ENCODE results near the gene CEP85. TPM values are rescaled to one million over a fixed set of nuclear protein-coding genes. Genes with fewer than 3 reads are reported as not detected.

CEP85 gene
- total and polyA plus RNA-seq, 9 of the 15 experiments (the other 6 are each of a cell fraction or from before 2014, with no cell fraction given), result 42.1 to 140 (median 92.6) TPM

- TF ChIP-seq ZNF445 (CRISPR knock-in tag; IDR thresholded peaks at IDR 0.05; ENCODE audit: low read depth) (no peak), XRCC5 (IDR thresholded peaks at IDR 0.05; ENCODE audit: low read depth, low read length) (0 out of 2 replicates have a peak, but pooled peaks have one; percentile 44), FIP1L1 (IDR thresholded peaks at IDR 0.05; ENCODE audit: low read depth, low read length, poor library complexity, severe bottlenecking) (no peak), NR0B1 (IDR thresholded peaks at IDR 0.05; ENCODE audit: partially characterized antibody) (no peak), POLR2B (IDR thresholded peaks at IDR 0.05; ENCODE audit: low read depth, partially characterized antibody) (no peak), NFE2 (IDR thresholded peaks at IDR 0.05; ENCODE audit: low read depth) (peak; percentile 94), ZFPM2 (CRISPR knock-in tag; IDR thresholded peaks at IDR 0.05) (no peak), ZNF3 (CRISPR knock-in tag; IDR thresholded peaks at IDR 0.05) (no peak), STAT6 (CRISPR knock-in tag; IDR thresholded peaks at IDR 0.05) (peak; percentile 60), ZNF436 (CRISPR knock-in tag; IDR thresholded peaks at IDR 0.05) (no peak), ZBTB26 (CRISPR knock-in tag; IDR thresholded peaks at IDR 0.05) (no peak; the same call in 1 of the 2 replicates), GATAD2A (IDR thresholded peaks at IDR 0.05) (peak; percentile 35), USF1 (CRISPR knock-in tag; IDR thresholded peaks at IDR 0.05) (peak; percentile 77), NFATC3 (IDR thresholded peaks at IDR 0.05) (no peak), NR2C2 (CRISPR knock-in tag; IDR thresholded peaks at IDR 0.05) (peak; percentile 82), NR2C2 (tag; IDR thresholded peaks at IDR 0.05) (peak; percentile 84)
- TF ChIP-seq, protein P1, sequence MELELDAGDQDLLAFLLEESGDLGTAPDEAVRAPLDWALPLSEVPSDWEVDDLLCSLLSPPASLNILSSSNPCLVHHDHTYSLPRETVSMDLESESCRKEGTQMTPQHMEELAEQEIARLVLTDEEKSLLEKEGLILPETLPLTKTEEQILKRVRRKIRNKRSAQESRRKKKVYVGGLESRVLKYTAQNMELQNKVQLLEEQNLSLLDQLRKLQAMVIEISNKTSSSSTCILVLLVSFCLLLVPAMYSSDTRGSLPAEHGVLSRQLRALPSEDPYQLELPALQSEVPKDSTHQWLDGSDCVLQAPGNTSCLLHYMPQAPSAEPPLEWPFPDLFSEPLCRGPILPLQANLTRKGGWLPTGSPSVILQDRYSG (tag; conservative IDR thresholded peaks at IDR 0.05; ENCODE audit: low read depth), result peak; percentile 80
- TF ChIP-seq, protein P2, sequence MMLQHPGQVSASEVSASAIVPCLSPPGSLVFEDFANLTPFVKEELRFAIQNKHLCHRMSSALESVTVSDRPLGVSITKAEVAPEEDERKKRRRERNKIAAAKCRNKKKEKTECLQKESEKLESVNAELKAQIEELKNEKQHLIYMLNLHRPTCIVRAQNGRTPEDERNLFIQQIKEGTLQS (IDR thresholded peaks at IDR 0.05), result peak; percentile 99
- TF ChIP-seq, protein P2 (CRISPR knock-in tag; conservative IDR thresholded peaks at IDR 0.05), result peak; percentile 98
Observed at GRCh38 chr1:26284597-26285347, 50.8 kb downstream of the CEP85 start (continued).

Measured in K562 (cell line).